GM12878 (cell line): ENCODE measurements around the gene CCNL2.

Experiments used
- CBX5 ChIP-seq: sonication (generic); IDR thresholded peaks from 2 replicates; pipeline ENCODE4 v1.6.1; 2016; ENCODE audit warnings: low read depth, moderate library complexity, mild to moderate bottlenecking, inconsistent platforms
- CHD1 ChIP-seq: IDR thresholded peaks from 2 replicates; pipeline ENCODE4 v1.6.1; 2012; ENCODE audit warnings: low read depth, low read length, improper control_type of control experiment
- CTCF ChIP-seq, 3 experiments: IDR thresholded peaks in 2 of 3; conservative IDR thresholded peaks in 1 of 3; 2 replicates each; pipeline ENCODE4 v1.5.1; 2011; ENCODE audit warnings: low read depth in 3 of 3, low read length in 3 of 3, mild to moderate bottlenecking in 3 of 3, control low read depth in 2 of 3, moderate library complexity in 2 of 3, inconsistent platforms in 1 of 3, mixed read lengths in 1 of 3; ENCODE audit not compliant: control insufficient read depth in 2 of 3, insufficient read depth in 1 of 3; ENCODE audit errors: extremely low read depth in 1 of 3
- EZH2 ChIP-seq: IDR thresholded peaks from 2 replicates; pipeline ENCODE4 v1.6.1; 2012; ENCODE audit warnings: low read depth, mild to moderate bottlenecking, control low read depth, inconsistent platforms, low read length, borderline replicate concordance; ENCODE audit not compliant: control insufficient read depth
- MTA2 ChIP-seq: fragments of 450-650 bp; IDR thresholded peaks from 2 replicates; pipeline ENCODE4 v1.6.1; 2016; ENCODE audit warnings: low read depth, mild to moderate bottlenecking, moderate library complexity
- PAX5 ChIP-seq: IDR thresholded peaks from 2 replicates; pipeline ENCODE4 v1.6.1; 2011; ENCODE audit warnings: low read depth, low read length, borderline replicate concordance
- POLR2A ChIP-seq: IDR thresholded peaks from 2 replicates; pipeline ENCODE4 v1.6.1; 2011; ENCODE audit warnings: low read depth, mild to moderate bottlenecking, low read length
- POLR2AphosphoS5 ChIP-seq: IDR thresholded peaks from 2 replicates; pipeline ENCODE4 v1.6.1; 2011; ENCODE audit warnings: mild to moderate bottlenecking, low read length, inconsistent platforms
- RAD21 ChIP-seq: IDR thresholded peaks from 2 replicates; pipeline ENCODE4 v1.6.1; 2011; ENCODE audit warnings: mild to moderate bottlenecking, low read depth, low read length, moderate library complexity; ENCODE audit not compliant: insufficient read depth
- RAD51 ChIP-seq: fragments of 450-650 bp; IDR thresholded peaks from 2 replicates; pipeline ENCODE4 v1.6.1; 2016; ENCODE audit warnings: moderate library complexity, mild to moderate bottlenecking, inconsistent platforms
- SIN3A ChIP-seq: IDR thresholded peaks from 2 replicates; pipeline ENCODE4 v1.6.1; 2012; ENCODE audit warnings: low read depth, low read length, improper control_type of control experiment
- SRF ChIP-seq, 2 experiments: IDR thresholded peaks; 2 replicates each; pipeline ENCODE4 v1.6.1; 2011; ENCODE audit warnings: low read depth in 2 of 2, low read length in 2 of 2, mild to moderate bottlenecking in 1 of 2, moderate library complexity in 1 of 2

- no peak for TF ChIP-seq RAD21
- no peak for TF ChIP-seq POLR2AphosphoS5
- TF ChIP-seq CBX5: no peak
- no peak for TF ChIP-seq SIN3A
- no peak for TF ChIP-seq CHD1
- TF ChIP-seq POLR2A: no peak
- TF ChIP-seq SRF (IDR thresholded peaks at IDR 0.05; ENCODE audit: low read depth in 2 of 2, low read length in 2 of 2): no peak
- no peak for TF ChIP-seq RAD51
- no peak for TF ChIP-seq MTA2
- TF ChIP-seq EZH2: no peak
- TF ChIP-seq CTCF (IDR thresholded peaks at IDR 0.05 in 2 of 3, conservative IDR thresholded peaks at IDR 0.05 in 1 of 3; ENCODE audit: control insufficient read depth in 2 of 3, extremely low read depth in 1 of 3, insufficient read depth in 1 of 3, low read depth in 3 of 3, low read length in 3 of 3): no peak
- TF ChIP-seq PAX5: peak; percentile 20; the same call in 1 of the 2 replicates
Measured at GRCh38 chr1:1360506-1361169, 38.5 kb downstream of the CCNL2 start.
